Neural progenitor cell (in vitro differentiated cells): ENCODE measurements around the gene SPATA6L. TPM values are rescaled to one million over a fixed set of nuclear protein-coding genes. Genes with fewer than 3 reads are reported as not detected.

Source experiments
- DNase-seq: peaks from one replicate; pipeline ENCODE4 v3.0.0-alpha.2; 2016; ENCODE audit warnings: low spot score
- H2AFZ ChIP-seq: fragments of 200-600 bp; sonication (generic); replicated peaks from 2 replicates; pipeline ENCODE4 v1.6.1; 2016; ENCODE audit warnings: antibody characterized with exemption
- H3F3A ChIP-seq: fragments of 200-600 bp; sonication (generic); 2 replicates; pipeline ENCODE4 v1.6.1; 2016; ENCODE audit warnings: antibody characterized with exemption, low read depth
- H3K27ac ChIP-seq: fragments of 200-600 bp; sonication (generic); 2 replicates; pipeline ENCODE4 v1.5.1; 2016; ENCODE audit warnings: mild to moderate bottlenecking
- H3K27me3 ChIP-seq: fragments of 200-600 bp; sonication (generic); 2 replicates; pipeline ENCODE4 v1.6.1; 2016; ENCODE audit warnings: mild to moderate bottlenecking, moderate library complexity
- H3K36me3 ChIP-seq: fragments of 200-600 bp; sonication (generic); 2 replicates; pipeline ENCODE4 v1.5.1; 2016
- H3K4me1 ChIP-seq: fragments of 200-600 bp; sonication (generic); 2 replicates; pipeline ENCODE4 v1.6.1; 2016; ENCODE audit warnings: mixed run types
- H3K4me2 ChIP-seq: fragments of 200-600 bp; sonication (generic); 2 replicates; pipeline ENCODE4 v1.6.1; 2016
- H3K4me3 ChIP-seq: fragments of 200-600 bp; sonication (generic); 2 replicates; pipeline ENCODE4 v1.5.1; 2016
- H3K79me2 ChIP-seq: fragments of 200-600 bp; sonication (generic); 2 replicates; pipeline ENCODE4 v1.6.1; 2016; ENCODE audit warnings: low read depth
- H3K9ac ChIP-seq: fragments of 200-600 bp; sonication (generic); 2 replicates; pipeline ENCODE4 v1.6.1; 2016
- H3K9me3 ChIP-seq: fragments of 200-600 bp; sonication (generic); 2 replicates; pipeline ENCODE4 v1.5.1; 2016; ENCODE audit warnings: low read depth
- H4K20me1 ChIP-seq: fragments of 200-600 bp; sonication (generic); 2 replicates; pipeline ENCODE4 v1.6.1; 2016; ENCODE audit warnings: low read depth
- H3K27ac Mint-ChIP-seq: 3 replicates; pipeline ENCODE4 v1.8.0; 2021; ENCODE audit warnings: mixed read lengths
- H3K27me3 Mint-ChIP-seq: 2 replicates; pipeline ENCODE4 v1.8.0; 2022; ENCODE audit warnings: low read depth, mild to moderate bottlenecking, inconsistent platforms, moderate library complexity, mixed read lengths; ENCODE audit not compliant: insufficient read depth
- H3K36me3 Mint-ChIP-seq: 3 replicates; pipeline ENCODE4 v1.8.0; 2021; ENCODE audit warnings: mixed read lengths
- H3K4me1 Mint-ChIP-seq: 3 replicates; pipeline ENCODE4 v1.8.0; 2021; ENCODE audit warnings: mixed read lengths
- H3K4me3 Mint-ChIP-seq: 3 replicates; pipeline ENCODE4 v1.8.0; 2021; ENCODE audit warnings: mild to moderate bottlenecking, moderate library complexity, mixed read lengths
- H3K9me3 Mint-ChIP-seq: 3 replicates; pipeline ENCODE4 v1.8.0; 2020; ENCODE audit warnings: mixed read lengths
- EZH2 ChIP-seq: fragments of 200-600 bp; sonication (generic); IDR thresholded peaks from 2 replicates; pipeline ENCODE4 v1.6.1; 2017; ENCODE audit warnings: antibody characterized with exemption, mild to moderate bottlenecking, moderate library complexity
- EZH2phosphoT487 ChIP-seq: fragments of 200-600 bp; sonication (generic); IDR thresholded peaks from 2 replicates; pipeline ENCODE4 v1.6.1; 2017; ENCODE audit warnings: antibody characterized with exemption
- total RNA-seq: library from RNA; depleted of rRNA; stranded (reverse); fragments of >200 nt; gene quantifications from 2 replicates; pipeline ENCODE4 v1.2.3, GENCODE V29; 2015; ENCODE audit warnings: low replicate concordance
- TF ChIP-seq, protein P1 (sequence below): fragments of 200-600 bp; sonication (generic); IDR thresholded peaks from 2 replicates; pipeline ENCODE4 v1.5.1; 2017; ENCODE audit warnings: antibody characterized with exemption, mild to moderate bottlenecking

SPATA6L gene
- total RNA-seq, 1 donor from 2014 or later: 0.99 TPM

DNA sequence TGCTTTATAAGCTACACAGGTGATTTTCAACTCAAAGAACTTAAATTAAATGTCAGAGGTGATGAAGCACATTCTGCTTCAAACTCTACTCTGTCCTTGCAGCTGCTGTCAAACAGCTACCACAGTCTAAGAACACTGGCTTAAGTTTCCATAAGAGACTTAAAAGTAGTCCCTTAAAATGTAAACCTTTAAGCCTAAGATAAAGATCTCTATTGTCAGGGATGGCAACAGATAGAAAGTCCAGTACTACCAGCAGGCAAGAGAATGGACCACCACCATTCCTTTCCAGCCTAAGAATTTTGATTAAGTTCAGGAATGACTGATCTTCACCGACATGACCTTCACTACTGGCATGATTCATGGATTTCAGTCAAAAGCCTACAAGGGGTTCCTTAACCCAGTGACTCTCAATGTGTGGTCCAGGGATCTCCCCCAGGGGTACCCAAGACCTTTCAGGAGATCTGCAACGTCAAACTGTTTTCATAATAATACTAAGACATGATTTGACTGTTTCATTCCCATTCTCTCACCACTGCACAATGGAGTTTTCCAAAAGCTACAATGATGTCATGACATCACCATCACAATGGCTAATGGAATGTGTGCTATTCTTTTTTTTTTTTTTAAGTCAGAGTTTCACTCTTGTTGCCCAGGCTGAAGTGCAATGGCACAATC, 45.3 kb downstream of the SPATA6L start:
- no peak overlapping the region for H3K27ac ChIP-seq
- H3K4me2 ChIP-seq: no peak overlapping the region

DNA sequence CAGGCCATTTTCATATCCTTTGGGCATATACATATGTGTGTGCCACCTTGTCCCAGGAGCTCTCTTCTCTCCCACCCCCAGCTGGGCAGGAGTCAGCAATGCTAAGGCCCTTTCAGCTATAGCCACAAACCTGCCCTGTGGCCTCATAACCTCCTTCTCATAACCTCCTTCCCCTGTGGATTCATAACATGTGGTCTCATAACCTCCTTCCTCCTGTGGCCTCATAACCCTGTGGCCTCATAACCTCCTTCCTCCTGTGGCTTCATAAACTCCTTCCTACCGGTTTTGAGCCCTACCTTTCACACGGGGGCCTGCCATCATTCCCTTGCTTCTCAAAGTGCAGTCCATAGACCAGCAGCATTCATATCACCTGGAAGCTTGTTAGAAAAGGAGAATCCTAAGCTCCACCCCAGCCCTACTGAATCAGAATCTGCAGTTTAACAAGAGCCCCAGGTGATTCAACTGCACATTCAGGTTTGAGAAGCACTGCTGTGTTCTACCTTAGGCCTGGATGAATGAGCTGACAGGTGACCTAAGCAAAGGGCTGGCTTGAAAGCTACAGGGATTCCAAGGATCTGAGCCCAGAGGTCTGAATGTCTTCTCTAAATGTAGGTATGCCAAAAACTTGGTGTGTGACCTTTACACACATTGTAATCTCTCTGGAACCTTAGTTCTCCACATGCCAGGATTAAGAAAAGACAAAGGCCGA, 46.1 kb downstream of the SPATA6L start:
- H3K4me1 Mint-ChIP-seq: peaks cover 15% of the 10 kb centered on the region
- Histone ChIP-seq H3K4me2 (no peak overlapping the region), H3K79me2 (no peaks in the 10 kb centered on the region), H3K27ac (no peak overlapping the region), H2AFZ (no peak overlapping the region), H3K4me3 (no peak overlapping the region), H3K27me3 (no peaks in the 10 kb centered on the region), H3F3A (peaks cover 12% of the 10 kb centered on the region), H3K4me1 (peaks cover 17% of the 10 kb centered on the region), H3K9ac (no peak overlapping the region), H3K36me3 (no peaks in the 10 kb centered on the region), H4K20me1 (no peaks in the 10 kb centered on the region), H3K9me3 (no peaks in the 10 kb centered on the region)
- no peak overlapping the region for H3K4me3 Mint-ChIP-seq
- H3K9me3 Mint-ChIP-seq: no peaks in the 10 kb centered on the region
- TF ChIP-seq, protein P1, sequence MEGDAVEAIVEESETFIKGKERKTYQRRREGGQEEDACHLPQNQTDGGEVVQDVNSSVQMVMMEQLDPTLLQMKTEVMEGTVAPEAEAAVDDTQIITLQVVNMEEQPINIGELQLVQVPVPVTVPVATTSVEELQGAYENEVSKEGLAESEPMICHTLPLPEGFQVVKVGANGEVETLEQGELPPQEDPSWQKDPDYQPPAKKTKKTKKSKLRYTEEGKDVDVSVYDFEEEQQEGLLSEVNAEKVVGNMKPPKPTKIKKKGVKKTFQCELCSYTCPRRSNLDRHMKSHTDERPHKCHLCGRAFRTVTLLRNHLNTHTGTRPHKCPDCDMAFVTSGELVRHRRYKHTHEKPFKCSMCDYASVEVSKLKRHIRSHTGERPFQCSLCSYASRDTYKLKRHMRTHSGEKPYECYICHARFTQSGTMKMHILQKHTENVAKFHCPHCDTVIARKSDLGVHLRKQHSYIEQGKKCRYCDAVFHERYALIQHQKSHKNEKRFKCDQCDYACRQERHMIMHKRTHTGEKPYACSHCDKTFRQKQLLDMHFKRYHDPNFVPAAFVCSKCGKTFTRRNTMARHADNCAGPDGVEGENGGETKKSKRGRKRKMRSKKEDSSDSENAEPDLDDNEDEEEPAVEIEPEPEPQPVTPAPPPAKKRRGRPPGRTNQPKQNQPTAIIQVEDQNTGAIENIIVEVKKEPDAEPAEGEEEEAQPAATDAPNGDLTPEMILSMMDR: no peak
- TF ChIP-seq EZH2phosphoT487 (no peak), EZH2 (no peak)
- DNase-seq: peak; percentile 8
- H3K36me3 Mint-ChIP-seq: no peaks in the 10 kb centered on the region
- no peak overlapping the region for H3K27ac Mint-ChIP-seq
- H3K27me3 Mint-ChIP-seq: no peaks in the 10 kb centered on the region

More for the DNA sequence above, 45.3 kb downstream of the SPATA6L start:
- Histone ChIP-seq H3K4me3 (no peak overlapping the region), H3K36me3 (no peaks in the 10 kb centered on the region), H3K27me3 (no peaks in the 10 kb centered on the region), H3K9ac (no peak overlapping the region), H3K79me2 (no peaks in the 10 kb centered on the region), H3K4me1 (peaks cover 17% of the 10 kb centered on the region), H2AFZ (no peak overlapping the region), H3F3A (peaks cover 12% of the 10 kb centered on the region), H4K20me1 (no peaks in the 10 kb centered on the region), H3K9me3 (no peaks in the 10 kb centered on the region)
- peak; percentile 20 for DNase-seq
- H3K4me1 Mint-ChIP-seq: peaks cover 15% of the 10 kb centered on the region
- H3K36me3 Mint-ChIP-seq: no peaks in the 10 kb centered on the region
- peaks cover under 1% of the 10 kb centered on the region for H3K27me3 Mint-ChIP-seq
- TF ChIP-seq, protein P1: no peak
- TF ChIP-seq EZH2phosphoT487 (no peak), EZH2 (no peak)
- H3K9me3 Mint-ChIP-seq: no peaks in the 10 kb centered on the region
- no peak overlapping the region for H3K4me3 Mint-ChIP-seq
- H3K27ac Mint-ChIP-seq: no peak overlapping the region

DNA sequence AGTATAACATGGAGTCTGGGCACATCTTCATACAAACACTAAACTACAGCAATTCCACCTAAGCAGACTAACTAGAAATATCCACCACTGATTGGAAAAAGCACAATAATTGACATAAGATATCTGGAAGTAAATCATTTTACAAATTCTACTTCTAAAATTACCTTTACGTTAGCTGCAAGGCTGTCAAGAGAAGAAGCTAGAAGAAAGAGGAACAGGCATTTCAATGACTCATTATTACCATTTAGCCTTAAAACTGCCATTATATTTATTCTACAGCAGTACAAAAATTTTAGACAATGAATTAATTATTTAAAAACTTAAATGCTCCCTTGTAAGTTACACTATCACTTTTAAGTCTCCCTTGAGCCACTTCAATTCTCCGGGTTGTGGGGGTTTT, 47.6 kb downstream of the SPATA6L start:
- Mint-ChIP-seq H3K4me3 (no peak overlapping the region), H3K4me1 (peaks cover 15% of the 10 kb centered on the region), H3K9me3 (no peaks in the 10 kb centered on the region), H3K27me3 (no peaks in the 10 kb centered on the region), H3K27ac (no peak overlapping the region), H3K36me3 (no peaks in the 10 kb centered on the region)
- Histone ChIP-seq H3K27ac (no peak overlapping the region), H3K4me3 (no peak overlapping the region), H4K20me1 (no peaks in the 10 kb centered on the region), H3K9ac (no peak overlapping the region), H3K4me2 (no peak overlapping the region), H3K4me1 (peaks cover 17% of the 10 kb centered on the region), H3F3A (peaks cover 12% of the 10 kb centered on the region), H3K36me3 (no peaks in the 10 kb centered on the region), H2AFZ (no peak overlapping the region), H3K9me3 (no peaks in the 10 kb centered on the region), H3K27me3 (no peaks in the 10 kb centered on the region), H3K79me2 (no peaks in the 10 kb centered on the region)
- no peak for DNase-seq
- TF ChIP-seq EZH2phosphoT487: no peak
- TF ChIP-seq EZH2: no peak
- TF ChIP-seq, protein P1: no peak
